T-cell (primary cell): ENCODE results near the gene MEGF10. TPM values are rescaled to one million over a fixed set of nuclear protein-coding genes. Genes with fewer than 3 reads are reported as not detected.

Source experiments
- ATAC-seq, 4 experiments: fragments of 200-7000 bp in 3 of 4; fragments of 150-1000 bp in 1 of 4; cut with Tn5 transposase; replicated peaks in 1 of 4; 1 replicate in 3 of 4; 2 replicates in 1 of 4; pipeline ENCODE4 v1.10.0; 2021; ENCODE audit warnings: moderate library complexity in 3 of 4, mild to moderate bottlenecking in 2 of 4, moderate number of reproducible peaks in 1 of 4
- CTCF ChIA-PET, 2 donors: fragments of 300-600 bp; sonication (Branson Sonifier 250); formaldehyde crosslinking; loops; one replicate each; lab custom pipeline; 2022; ENCODE audit warnings: antibody characterized with exemption in 2 of 2; lab: Charles Lee
- POLR2A ChIA-PET, 2 donors: fragments of 300-600 bp; sonication (Branson Sonifier 250); formaldehyde crosslinking; loops; one replicate each; lab custom pipeline; 2022; ENCODE audit warnings: antibody characterized with exemption in 2 of 2; lab: Charles Lee
- DNase-seq, 35 experiments: peaks; one replicate each; pipeline versions ENCODE4 v3.0.0 to v3.0.0-alpha.2; 2013 to 2023
- H3K27ac ChIP-seq: one replicate; pipeline ENCODE4 v1.5.1; 2013; ENCODE audit warnings: low read length
- H3K27me3 ChIP-seq, 2 experiments: replicated peaks in 1 of 2; 1 replicate in 1 of 2; 2 replicates in 1 of 2; pipeline versions ENCODE4 v1.6.1 to v1.7.0; 2013; ENCODE audit warnings: low read length in 1 of 2, mixed read lengths in 1 of 2; ENCODE audit not compliant: control insufficient read depth in 2 of 2, insufficient read depth in 2 of 2; ENCODE audit errors: extremely low read depth in 1 of 2
- H3K36me3 ChIP-seq, 2 donors: 1 replicate in 1 of 2; 2 replicates in 1 of 2; pipeline versions ENCODE4 v1.6.1 to v1.7.0; 2013; ENCODE audit warnings: low read length in 1 of 2; ENCODE audit not compliant: control insufficient read depth in 2 of 2, insufficient read depth in 1 of 2; ENCODE audit errors: extremely low read depth in 1 of 2
- H3K4me1 ChIP-seq, 2 experiments: 1 replicate in 1 of 2; 2 replicates in 1 of 2; pipeline versions ENCODE4 v1.6.1 to v1.7.0; 2013; ENCODE audit warnings: low read length in 2 of 2, mixed read lengths in 1 of 2; ENCODE audit not compliant: insufficient read depth in 2 of 2, control insufficient read depth in 1 of 2; ENCODE audit errors: extremely low read depth in 1 of 2
- H3K4me3 ChIP-seq, 2 donors: 1 replicate in 1 of 2; 2 replicates in 1 of 2; pipeline versions ENCODE4 v1.5.1 to v1.7.0; 2013; ENCODE audit warnings: mild to moderate bottlenecking in 2 of 2, low read length in 1 of 2, moderate library complexity in 1 of 2; ENCODE audit not compliant: control insufficient read depth in 1 of 2; ENCODE audit errors: extremely low read depth in 1 of 2
- H3K9me3 ChIP-seq: 2 replicates; pipeline ENCODE4 v1.7.0; 2013
- H3K27ac Mint-ChIP-seq, 2 donors: one replicate each; pipeline ENCODE4 v1.8.0; 2020 to 2021; ENCODE audit warnings: mild to moderate bottlenecking in 2 of 2, mixed read lengths in 2 of 2
- H3K27me3 Mint-ChIP-seq, 2 donors: one replicate each; pipeline ENCODE4 v1.8.0; 2021 to 2022; ENCODE audit warnings: mixed read lengths in 2 of 2
- H3K36me3 Mint-ChIP-seq: one replicate; pipeline ENCODE4 v1.8.0; 2021; ENCODE audit warnings: mixed read lengths
- H3K4me1 Mint-ChIP-seq, 3 donors: one replicate each; pipeline ENCODE4 v1.8.0; 2020 to 2022; ENCODE audit warnings: mixed read lengths in 3 of 3, mild to moderate bottlenecking in 1 of 3
- H3K4me3 Mint-ChIP-seq, 3 donors: one replicate each; pipeline ENCODE4 v1.8.0; 2020 to 2022; ENCODE audit warnings: mild to moderate bottlenecking in 3 of 3, mixed read lengths in 3 of 3, moderate library complexity in 3 of 3
- H3K9me3 Mint-ChIP-seq, 3 donors: one replicate each; pipeline ENCODE4 v1.8.0; 2020 to 2022; ENCODE audit warnings: mixed read lengths in 3 of 3
- WGBS: methylation state at CpG from one replicate; pipeline ENCODE4 v1.1.5; 2013; ENCODE audit warnings: missing lambda C conversion rate; ENCODE audit not compliant: insufficient coverage; 5-methylcytosine and 5-hydroxymethylcytosine counted together
- total RNA-seq, 35 experiments: library from RNA in 6 of 35; stranded (reverse) in 6 of 35; fragments of 120-200 nt in 1 of 35; gene quantifications; one replicate each; pipeline versions ENCODE4 v1.2.1 to v1.2.4 and lab custom pipeline; 2013 to 2026

MEGF10 gene
- total RNA-seq, 5 donors from 2014 or later (not counting 1 experiment from before 2014, with no cell fraction given), result 0.06 to 0.89 (median 0.47) TPM; not detected in 2

GRCh38 chr5:127471211-127471610, 180.6 kb downstream of the MEGF10 start:
- H3K27me3 Mint-ChIP-seq, result peaks cover 13 to 14% of the 10 kb centered on the region in 2 donors
- no peak overlapping the region for H3K27ac ChIP-seq
- ATAC-seq (no peak), DNase-seq (no peak)
- no peak overlapping the region for H3K4me3 Mint-ChIP-seq
- ChIA-PET CTCF (no interaction called here), POLR2A (no interaction called here)
- no peaks in the 10 kb centered on the region for H3K36me3 ChIP-seq
- H3K9me3 ChIP-seq, result no peaks in the 10 kb centered on the region
- no peaks in the 10 kb centered on the region for H3K4me1 ChIP-seq
- WGBS, result 40% methylated on average over 1 of the region's 2 CpGs
- no peaks in the 10 kb centered on the region for H3K4me1 Mint-ChIP-seq
- no peaks in the 10 kb centered on the region for H3K9me3 Mint-ChIP-seq
- H3K4me3 ChIP-seq, result no peak overlapping the region
- H3K27me3 ChIP-seq, result no peaks in the 10 kb centered on the region
- H3K27ac Mint-ChIP-seq, result no peak overlapping the region
- H3K36me3 Mint-ChIP-seq, result no peaks in the 10 kb centered on the region

DNA sequence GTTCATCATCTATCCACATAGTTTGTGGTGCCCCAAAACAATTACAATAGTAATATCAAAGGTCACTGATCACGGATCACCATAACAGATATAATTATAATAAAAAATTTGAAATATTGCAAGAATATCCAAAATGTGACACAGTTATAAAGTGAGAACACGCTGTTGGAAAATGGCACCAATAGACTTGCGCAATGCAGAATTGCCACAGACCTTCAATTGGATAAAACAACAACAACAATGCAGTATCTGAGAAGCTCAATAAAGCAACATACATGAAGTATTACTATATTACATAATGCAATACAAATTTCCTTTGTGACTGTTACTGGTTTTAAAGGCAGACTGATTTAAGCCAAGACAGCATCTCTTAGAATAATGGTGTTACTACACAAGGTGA, 182.1 kb downstream of the MEGF10 start:
- no peaks in the 10 kb centered on the region for H3K9me3 Mint-ChIP-seq
- H3K27ac Mint-ChIP-seq, result no peak overlapping the region
- no peaks in the 10 kb centered on the region for H3K36me3 Mint-ChIP-seq
- H3K27me3 ChIP-seq, result no peaks in the 10 kb centered on the region
- no peaks in the 10 kb centered on the region for H3K36me3 ChIP-seq
- WGBS, result no CpG with 5 or more reads among the region's 3 CpGs
- no peak overlapping the region for H3K4me3 Mint-ChIP-seq
- POLR2A ChIA-PET, result interaction anchor here in 1 of 2 donors (0.5 kb wide), 1 partner anchor 924 kb away, joined by 3 read pairs; no protein-coding TSS in a partner anchor
- DNase-seq (no peak), ATAC-seq (no peak)
- H3K4me1 ChIP-seq, result no peaks in the 10 kb centered on the region
- H3K4me3 ChIP-seq, result no peak overlapping the region
- H3K9me3 ChIP-seq, result no peaks in the 10 kb centered on the region
- H3K27me3 Mint-ChIP-seq, result peaks cover 13% of the 10 kb centered on the region in 2 donors
- no peaks in the 10 kb centered on the region for H3K4me1 Mint-ChIP-seq
- no peak overlapping the region for H3K27ac ChIP-seq
- CTCF ChIA-PET, result no interaction called here

DNA sequence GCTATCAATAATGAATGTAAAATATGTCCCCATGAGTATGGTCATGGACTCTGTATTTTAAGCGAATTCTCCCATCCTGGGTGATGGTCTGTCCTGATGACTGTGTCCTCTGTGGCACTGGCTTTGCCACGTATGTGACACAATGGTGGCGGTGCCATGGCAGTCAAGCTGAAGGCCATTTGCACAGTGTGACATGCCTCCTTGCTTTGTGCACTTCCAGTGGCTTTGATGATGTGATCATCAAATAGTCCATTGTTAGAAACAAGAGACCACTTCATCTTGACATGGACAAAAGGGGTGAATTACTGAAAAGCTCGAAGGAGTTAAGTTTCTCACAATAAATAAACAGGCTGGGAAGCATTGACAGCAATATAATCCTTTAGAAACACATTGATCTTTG, 195.9 kb downstream of the MEGF10 start:
- Histone ChIP-seq H3K27me3 (peaks cover 0 to 3% of the 10 kb centered on the region in 2 experiments), H3K4me3 (no peak overlapping the region), H3K4me1 (no peaks in the 10 kb centered on the region), H3K36me3 (no peaks in the 10 kb centered on the region), H3K9me3 (no peaks in the 10 kb centered on the region), H3K27ac (no peak overlapping the region)
- Mint-ChIP-seq H3K4me3 (no peak overlapping the region), H3K36me3 (no peaks in the 10 kb centered on the region), H3K9me3 (no peaks in the 10 kb centered on the region), H3K27ac (no peak overlapping the region), H3K27me3 (peaks cover 7 to 18% of the 10 kb centered on the region in 2 donors), H3K4me1 (no peaks in the 10 kb centered on the region)
- DNase-seq, result no peak
- 75% methylated on average over 1 of the region's 4 CpGs for WGBS
- ATAC-seq, result no peak
- CTCF ChIA-PET, result no interaction called here
- POLR2A ChIA-PET, result no interaction called here

DNA sequence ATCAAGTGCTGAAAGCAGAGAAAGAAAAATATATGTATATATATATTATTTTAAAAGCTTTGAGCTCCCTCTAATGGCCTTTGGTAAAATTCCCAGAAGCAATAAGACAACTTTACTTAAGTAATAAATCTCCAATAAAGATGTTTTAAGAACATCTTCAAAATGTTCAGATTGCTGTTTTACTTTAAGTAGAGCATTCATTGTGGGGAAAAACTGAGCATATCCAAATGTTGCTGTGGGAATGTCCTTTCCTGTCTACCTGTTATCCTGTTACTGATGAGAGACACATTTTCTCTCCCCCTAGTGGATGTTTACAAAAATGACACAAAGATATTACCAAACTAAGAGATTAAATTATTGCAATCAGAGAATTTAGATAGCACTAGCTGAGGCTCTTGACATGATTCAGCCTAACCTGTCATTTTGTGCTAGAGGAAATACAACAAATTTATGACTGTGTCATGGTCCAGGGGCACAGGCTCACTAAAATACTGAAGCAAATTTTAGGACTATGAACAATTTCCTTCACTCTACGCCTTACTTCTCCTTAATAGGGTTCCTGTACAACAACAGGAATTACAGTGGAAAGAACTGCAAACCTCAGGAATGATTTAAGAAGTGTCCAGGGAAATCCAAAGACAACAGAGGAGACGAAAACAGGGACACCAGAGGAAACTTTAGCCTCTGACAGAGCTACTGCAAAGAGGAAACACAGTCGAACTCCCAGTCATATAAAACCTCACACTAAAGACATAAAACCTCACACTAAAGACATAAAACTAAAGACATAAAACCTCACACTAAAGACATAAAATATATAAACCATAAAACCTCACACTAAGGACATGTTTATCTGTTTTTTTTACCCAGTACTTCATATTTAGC, 202.5 kb downstream of the MEGF10 start:
- Histone ChIP-seq H3K4me3 (no peak overlapping the region), H3K36me3 (no peaks in the 10 kb centered on the region), H3K27me3 (peaks cover 0 to 3% of the 10 kb centered on the region in 2 experiments), H3K9me3 (no peaks in the 10 kb centered on the region), H3K27ac (no peak overlapping the region), H3K4me1 (no peaks in the 10 kb centered on the region)
- CTCF ChIA-PET, result interaction anchor here (0.5 to 1.8 kb wide), 18 partner anchors 9 to 1143 kb away, joined by 3 to 6 read pairs (median 4); partner anchors contain the start of gene PRRC1 (in 1 of the 2)
- Mint-ChIP-seq H3K4me3 (no peak overlapping the region), H3K27me3 (peaks cover 18 to 25% of the 10 kb centered on the region in 2 donors), H3K36me3 (no peaks in the 10 kb centered on the region), H3K27ac (no peak overlapping the region), H3K4me1 (no peaks in the 10 kb centered on the region), H3K9me3 (no peaks in the 10 kb centered on the region)
- no CpG with 5 or more reads among the region's 3 CpGs for WGBS
- ATAC-seq, result peak in 3 of 4 experiments; percentile 41 to 67 (median 52)
- POLR2A ChIA-PET, result no interaction called here
- peak in 2 of 35 experiments; percentile 11 to 54 for DNase-seq

DNA sequence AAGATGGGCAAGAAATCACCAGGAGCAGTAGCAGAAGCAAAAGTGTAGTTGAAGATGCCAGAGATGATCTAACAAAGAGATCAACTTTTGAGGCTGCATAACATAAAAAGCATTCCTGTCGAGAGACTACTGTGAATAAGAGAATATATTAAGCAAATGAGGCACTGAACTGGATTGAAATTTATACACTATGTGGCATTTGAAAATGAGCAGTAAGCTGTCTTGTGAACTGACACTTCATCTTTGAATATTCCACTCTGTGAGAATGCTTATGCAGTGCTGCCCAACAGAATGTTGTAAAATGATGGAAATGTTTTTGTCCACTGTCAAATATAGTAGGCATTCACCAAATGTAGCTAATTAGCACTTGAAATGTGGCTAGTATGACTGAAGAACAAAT, 208.0 kb downstream of the MEGF10 start:
- Mint-ChIP-seq H3K9me3 (no peaks in the 10 kb centered on the region), H3K27me3 (peaks cover 7 to 8% of the 10 kb centered on the region in 2 donors), H3K27ac (no peak overlapping the region), H3K36me3 (no peaks in the 10 kb centered on the region), H3K4me3 (no peak overlapping the region), H3K4me1 (no peaks in the 10 kb centered on the region)
- CTCF ChIA-PET, result interaction anchor here in 1 of 2 donors (0.5 to 1.1 kb wide), 2 partner anchors 11 to 582 kb away, joined by 3 read pairs; no protein-coding TSS in a partner anchor
- Histone ChIP-seq H3K36me3 (no peaks in the 10 kb centered on the region), H3K9me3 (no peaks in the 10 kb centered on the region), H3K27ac (no peak overlapping the region), H3K27me3 (no peaks in the 10 kb centered on the region), H3K4me1 (no peaks in the 10 kb centered on the region), H3K4me3 (no peak overlapping the region)
- DNase-seq, result no peak
- ATAC-seq, result no peak
- 63% methylated on average over 1 of the region's 1 CpG for WGBS
- POLR2A ChIA-PET, result no interaction called here

DNA sequence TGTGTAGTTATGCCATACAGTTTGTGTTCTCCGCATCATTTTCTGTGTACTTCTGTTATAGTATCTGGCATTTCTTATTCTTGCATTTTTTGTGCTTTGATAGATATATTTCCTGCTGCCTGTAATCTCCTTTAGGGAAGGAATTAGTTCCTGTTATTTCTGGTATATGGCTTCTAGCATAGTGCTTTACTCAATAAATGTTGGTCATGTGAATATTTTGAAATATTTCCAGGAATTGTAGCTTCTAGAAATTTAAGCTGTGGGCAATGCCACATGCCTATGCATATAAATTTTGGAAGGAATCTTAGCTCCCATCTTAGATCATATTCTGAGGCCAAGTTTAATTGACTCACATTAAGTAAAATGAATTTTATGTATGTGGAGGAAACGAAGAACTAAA, 215.3 kb downstream of the MEGF10 start:
- H3K4me3 Mint-ChIP-seq, result no peak overlapping the region
- Histone ChIP-seq H3K9me3 (no peaks in the 10 kb centered on the region), H3K36me3 (no peaks in the 10 kb centered on the region), H3K4me3 (no peak overlapping the region), H3K27me3 (peaks cover 0 to 3% of the 10 kb centered on the region in 2 experiments), H3K4me1 (no peaks in the 10 kb centered on the region), H3K27ac (no peak overlapping the region)
- no peaks in the 10 kb centered on the region for H3K4me1 Mint-ChIP-seq
- ATAC-seq, result no peak
- no CpG with 5 or more reads among the region's 2 CpGs for WGBS
- POLR2A ChIA-PET, result no interaction called here
- no peaks in the 10 kb centered on the region for H3K9me3 Mint-ChIP-seq
- CTCF ChIA-PET, result interaction anchor here in 1 of 2 donors (1.0 kb wide), 1 partner anchor 12 kb away, joined by 3 read pairs; no protein-coding TSS in a partner anchor
- H3K36me3 Mint-ChIP-seq, result no peaks in the 10 kb centered on the region
- no peak overlapping the region for H3K27ac Mint-ChIP-seq
- no peak for DNase-seq
- H3K27me3 Mint-ChIP-seq, result peaks cover 9 to 10% of the 10 kb centered on the region in 2 donors
